Pancreas (tissue), 10 donors: Measurements from ENCODE around the gene PSMD5. TPM values are rescaled to one million over a fixed set of nuclear protein-coding genes. Genes with fewer than 3 reads are reported as not detected.

Experiments used
- ATAC-seq, 4 donors: fragments of 200-7000 bp; cut with Tn5 transposase; one replicate each; pipeline versions ENCODE4 v1.8.0 to v1.9.1; 2020; ENCODE audit warnings: mild to moderate bottlenecking in 4 of 4, moderate library complexity in 4 of 4
- DNase-seq, 6 donors: peaks; one replicate each; pipeline ENCODE4 v3.0.0-alpha.2; 2020
- FAIRE-seq: peaks from 2 replicates; lab custom pipeline; 2012; peaks lifted over from hg19 to GRCh38; lab: Jason Lieb, UNC
- H3K27ac ChIP-seq, 4 donors: fragments of 200-600 bp; sonication (generic); 1 replicate in 3 of 4; 2 replicates in 1 of 4; pipeline versions ENCODE4 v1.5.0 to v1.8.0; 2020
- H3K27me3 ChIP-seq, 4 donors: fragments of 200-600 bp; one replicate each; pipeline ENCODE4 v1.8.0; 2021
- H3K36me3 ChIP-seq, 3 donors: fragments of 200-600 bp; sonication (generic) in 1 of 3; one replicate each; pipeline versions ENCODE4 v1.5.0 to v1.8.0; 2020 to 2021
- H3K4me1 ChIP-seq, 3 donors: fragments of 200-600 bp; one replicate each; pipeline ENCODE4 v1.8.0; 2021
- H3K4me3 ChIP-seq, 4 donors: fragments of 200-600 bp; sonication (generic) in 2 of 4; one replicate each; pipeline versions ENCODE4 v1.5.0 to v1.8.0; 2020 to 2021
- H3K9me3 ChIP-seq, 4 donors: fragments of 200-600 bp; one replicate each; pipeline ENCODE4 v1.8.0; 2021
- CTCF ChIP-seq, 4 donors: fragments of 200-600 bp; sonication (generic) in 3 of 4; IDR thresholded peaks; one replicate each; pipeline versions ENCODE4 v1.5.0 to v1.8.0; 2021; ENCODE audit warnings: antibody characterized with exemption in 4 of 4
- WGBS, 2 donors: extraction: QIAGEN DNeasy Blood & Tissue Kit; methylation state at CpG; one replicate each; pipeline ENCODE4 v1.1.7; 2013; 5-methylcytosine and 5-hydroxymethylcytosine counted together
- intact Hi-C, 3 donors: fragments of 100-400 bp; cut with DNase I; formaldehyde crosslinking; loops; one replicate each; pipeline versions ENCODE4 v1.11.1 to v1.14.2; 2022
- polyA plus RNA-seq, 2 donors: library from polyadenylated mRNA; stranded (reverse); fragments of 200-250 nt; gene quantifications; one replicate each; pipeline ENCODE4 v1.2.3, GENCODE V29; 2013
- total RNA-seq, 6 donors: library from RNA; stranded (reverse); fragmentation: NEBNext Ultra II Directional in 4 of 6; extraction: Animal tissue kit (Norgen Biotek cat#: 25700) in 4 of 6; gene quantifications; one replicate each; pipeline versions ENCODE4 v1.2.1 to v1.2.4, GENCODE V29; 2021 to 2023
- donor health status: healthy with polysubstance abuse.
- donor health status: DM: no; HTN: no; CAD: no; lungs with moderate emphysema.
- donor health status: DM: no; HTN: no; CAD: no.
- donor health status: control.
- donor health status: control.
- donor health status: Bipolar disorder and iron deficiency.
- donor health status: DM: yes; HTN: yes; CAD: no.
- donor health status: DM: no; HTN: no; CAD: no.
- donor health status: DM: no; HTN: no; CAD: no.
- donor health status: DM: yes; HTN: yes; CAD: no.

PSMD5 gene
- total and polyA plus RNA-seq, 8 donors: 5.8 to 33.0 (median 20.7) TPM

DNA sequence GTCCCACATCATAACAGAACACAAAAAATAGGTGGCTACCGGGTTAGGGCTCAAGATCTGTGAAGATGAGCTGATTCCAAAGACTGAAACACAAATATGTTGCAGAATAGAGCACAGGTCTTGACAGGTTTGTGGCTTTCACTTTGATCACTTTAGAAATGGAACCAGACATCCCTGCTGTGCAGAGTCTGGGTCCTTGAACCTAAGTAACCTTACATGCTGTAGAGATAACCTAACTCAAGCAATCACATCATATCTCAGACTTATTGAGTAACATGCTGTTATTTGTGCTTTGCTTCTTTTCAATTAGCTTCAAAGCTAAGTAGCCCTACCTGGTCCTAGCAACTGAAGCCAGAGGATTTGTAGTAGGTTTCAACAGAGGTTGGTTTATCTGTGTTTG is 73.8 kb downstream of the PSMD5 start:
- DNase-seq (no peak), FAIRE-seq (no peak), ATAC-seq (no peak)
- Histone ChIP-seq H3K27ac (no peak overlapping the region), H3K4me1 (no peaks in the 10 kb centered on the region), H3K9me3 (peaks cover 0 to 4% (median 0%) of the 10 kb centered on the region in 4 donors), H3K36me3 (peaks cover 0 to 17% (median 0%) of the 10 kb centered on the region in 3 donors), H3K4me3 (no peak overlapping the region), H3K27me3 (no peaks in the 10 kb centered on the region)
- 79 to 96% methylated on average over 1 of the region's 1 CpG for WGBS, 2 donors
- no peak for TF ChIP-seq CTCF (IDR thresholded peaks at IDR 0.05)
- intact Hi-C loops: no loop called here

DNA sequence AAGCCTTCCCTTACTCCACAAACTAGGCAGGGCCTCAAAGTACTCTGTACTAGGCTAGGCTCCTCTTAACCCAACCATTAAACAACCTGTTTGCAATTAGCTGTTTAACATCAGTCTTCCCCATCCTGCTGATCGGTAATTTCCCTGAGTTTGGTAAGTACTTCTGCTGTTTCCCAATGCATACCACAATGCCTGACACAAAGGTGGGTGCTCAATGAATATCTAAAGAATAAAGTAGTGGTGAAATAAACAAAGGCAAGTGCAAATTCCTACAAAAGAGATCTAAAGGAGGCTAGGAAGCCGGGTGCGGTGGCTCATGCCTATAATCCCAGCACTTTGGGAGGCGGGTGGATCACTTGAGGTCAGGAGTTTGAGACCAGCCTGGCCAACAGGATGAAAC is 74.5 kb downstream of the PSMD5 start:
- FAIRE-seq: no peak
- intact Hi-C loops: no loop called here

GRCh38 chr9:120767451-120767850 is 75.3 kb downstream of the PSMD5 start:
- WGBS, 2 donors: 50 to 54% methylated on average over 3 of the region's 3 CpGs
- Histone ChIP-seq H3K4me3 (no peak overlapping the region), H3K27me3 (no peaks in the 10 kb centered on the region), H3K9me3 (peaks cover 0 to 4% (median 0%) of the 10 kb centered on the region in 4 donors), H3K36me3 (peaks cover 0 to 17% (median 4%) of the 10 kb centered on the region in 3 donors), H3K4me1 (no peaks in the 10 kb centered on the region), H3K27ac (no peak overlapping the region)
- TF ChIP-seq CTCF (IDR thresholded peaks at IDR 0.05): no peak
- FAIRE-seq (no peak), DNase-seq (no peak), ATAC-seq (no peak)
- intact Hi-C loops: no loop called here

More for the DNA sequence above, 74.5 kb downstream of the PSMD5 start:
- Histone ChIP-seq H3K27ac (no peak overlapping the region), H3K36me3 (peaks cover 0 to 17% (median 4%) of the 10 kb centered on the region in 3 donors), H3K4me3 (no peak overlapping the region), H3K9me3 (peaks cover 0 to 4% (median 0%) of the 10 kb centered on the region in 4 donors), H3K27me3 (no peaks in the 10 kb centered on the region), H3K4me1 (no peaks in the 10 kb centered on the region)
- WGBS, 2 donors: 98 to 99% methylated on average over 4 of the region's 4 CpGs
- no peak for TF ChIP-seq CTCF (IDR thresholded peaks at IDR 0.05)
- DNase-seq (no peak), ATAC-seq (no peak)

Other genes starting within 250 kb of the PSMD5 start
- gene MEGF9, start 128.5 kb downstream of the PSMD5 start, total RNA-seq: 10 to 100 TPM in 1 of 6 donors, 1 to 10 TPM in 5; 3.0 to 11.0 (median 5.0) TPM
- 1 to 10 TPM; 1.7 to 5.4 TPM for gene MEGF9, start 128.5 kb downstream of the PSMD5 start, polyA plus RNA-seq
- 10 to 100 TPM; 19.7 to 35.5 (median 22.8) TPM for gene FBXW2, start 49.5 kb downstream of the PSMD5 start, total RNA-seq
- 1 to 10 TPM; 6.4 to 10.0 TPM for gene FBXW2, start 49.5 kb downstream of the PSMD5 start, polyA plus RNA-seq
- 1 to 10 TPM; 2.2 to 7.4 (median 4.0) TPM for gene PHF19, start 34.3 kb upstream of the PSMD5 start, total RNA-seq
- gene PHF19, start 34.3 kb upstream of the PSMD5 start, polyA plus RNA-seq: 1 to 10 TPM; 4.3 to 5.9 TPM
- 1 to 10 TPM; 1.3 to 8.1 (median 1.7) TPM for gene TRAF1, start 83.9 kb upstream of the PSMD5 start, total RNA-seq
- 1 to 10 TPM; 5.2 to 6.2 TPM for gene TRAF1, start 83.9 kb upstream of the PSMD5 start, polyA plus RNA-seq
- gene C5, start 207.4 kb upstream of the PSMD5 start, total RNA-seq: 10 to 100 TPM; 12.7 to 29.9 (median 16.3) TPM
- gene C5, start 207.4 kb upstream of the PSMD5 start, polyA plus RNA-seq: 1 to 10 TPM; 5.2 to 6.5 TPM
- 10 to 100 TPM in 1 of 6 donors, 1 to 10 TPM in 5; 5.5 to 12.1 (median 6.5) TPM for gene CNTRL, start 232.0 kb upstream of the PSMD5 start, total RNA-seq
- gene CNTRL, start 232.0 kb upstream of the PSMD5 start, polyA plus RNA-seq: 1 to 10 TPM; 5.0 to 7.7 TPM